Activated CD4-positive, alpha-beta T cell treated with anti-CD3 and anti-CD28 coated beads for 24 hours (primary cell): ENCODE results near the gene SECISBP2L.
"Not testable (repeated sequence)": the region's sequence is repeated elsewhere in the genome, so short reads cannot be mapped to it uniquely, and the experiment has no call there.

ENCODE experiments used
- DNase-seq, 2 donors: peaks; one replicate each; pipeline ENCODE4 v3.0.0-alpha.2; 2020; ENCODE audit warnings: low read depth in 2 of 2

The SECISBP2L gene

GRCh38 chr15:48992545-48992944, 53.7 kb downstream of the SECISBP2L start:
- no peak for DNase-seq

- DNase-seq, result no peak
Measured at GRCh38 chr15:48992096-48992495, 54.1 kb downstream of the SECISBP2L start.

GRCh38 chr15:48989170-48989569, 57.1 kb downstream of the SECISBP2L start:
- no peak for DNase-seq

GRCh38 chr15:48987142-48987541, 59.1 kb downstream of the SECISBP2L start:
- no peak for DNase-seq

GRCh38 chr15:48986240-48986639, 60.0 kb downstream of the SECISBP2L start:
- DNase-seq, result no peak

GRCh38 chr15:48985516-48985915, 60.7 kb downstream of the SECISBP2L start:
- no peak for DNase-seq

GRCh38 chr15:48984811-48985352, 61.4 kb downstream of the SECISBP2L start:
- DNase-seq, result no peak

GRCh38 chr15:48984021-48984710, 62.1 kb downstream of the SECISBP2L start:
- no peak for DNase-seq

- no peak for DNase-seq
Measured at GRCh38 chr15:48983300-48983699, 62.9 kb downstream of the SECISBP2L start.

- no peak for DNase-seq
Measured at GRCh38 chr15:48981941-48982340, 64.3 kb downstream of the SECISBP2L start.

- DNase-seq, result no peak
Measured at GRCh38 chr15:48978638-48979037, 67.6 kb downstream of the SECISBP2L start.

GRCh38 chr15:48976444-48977088, 69.7 kb downstream of the SECISBP2L start:
- DNase-seq, result no peak

GRCh38 chr15:48975472-48976419, 70.5 kb downstream of the SECISBP2L start:
- peak; percentile 57 to 72 for DNase-seq

GRCh38 chr15:48974882-48975281, 71.4 kb downstream of the SECISBP2L start:
- no peak for DNase-seq

- no peak for DNase-seq
Measured at GRCh38 chr15:48972750-48973503, 73.3 kb downstream of the SECISBP2L start.

- DNase-seq, result not testable (repeated sequence)
Measured at GRCh38 chr15:48970926-48971325, 75.3 kb downstream of the SECISBP2L start.

GRCh38 chr15:48968066-48968465, 78.2 kb downstream of the SECISBP2L start:
- DNase-seq, result no peak

GRCh38 chr15:48967336-48967735, 78.9 kb downstream of the SECISBP2L start:
- no peak for DNase-seq

- DNase-seq, result no peak
Measured at GRCh38 chr15:48966595-48967301, 79.5 kb downstream of the SECISBP2L start.

- DNase-seq, result no peak
Measured at GRCh38 chr15:48965972-48966371, 80.3 kb downstream of the SECISBP2L start.

GRCh38 chr15:48964898-48965297, 81.3 kb downstream of the SECISBP2L start:
- DNase-seq, result no peak
